Measurements from ENCODE around the gene MOXD1.
A peak's percentile ranks its signal among the peaks of the same experiment; 100 is the strongest.

GRCh38 chr6:132279592-132280139 is 121.6 kb downstream of the MOXD1 start:
- TF ChIP-seq CTCF (IDR thresholded peaks at IDR 0.05) (peak; percentile 98), EZH2 (IDR thresholded peaks at IDR 0.05) (no peak), EZH2phosphoT487 (IDR thresholded peaks at IDR 0.05) (no peak)
